Body of pancreas (tissue), 4 donors: ENCODE data around the gene GCNA. TPM values are rescaled to one million over a fixed set of nuclear protein-coding genes. Genes with fewer than 3 reads are reported as not detected.
A peak's percentile ranks its signal among the peaks of the same experiment; 100 is the strongest.
"Not testable (repeated sequence)": the region's sequence is repeated elsewhere in the genome, so short reads cannot be mapped to it uniquely, and the experiment has no call there.

ENCODE experiments used
- ATAC-seq: fragments of 150-250 bp; one replicate; pipeline ENCODE4 v1.9.1; 2016
- DNase-seq, 4 donors: peaks; one replicate each; pipeline ENCODE4 v3.0.0-alpha.2; 2019
- H3K27ac ChIP-seq, 4 donors: fragments of 200-600 bp; sonication (generic); 1 replicate in 3 of 4; 2 replicates in 1 of 4; pipeline versions ENCODE4 v1.5.1 to v1.6.1; 2016 to 2019; ENCODE audit warnings: mild to moderate bottlenecking in 1 of 4, mixed read lengths in 1 of 4, moderate library complexity in 1 of 4
- H3K27me3 ChIP-seq, 2 donors: fragments of 200-600 bp; sonication (generic); one replicate each; pipeline ENCODE4 v1.6.0; 2016; ENCODE audit warnings: mild to moderate bottlenecking in 1 of 2
- H3K36me3 ChIP-seq, 2 donors: fragments of 200-600 bp; sonication (generic); replicated peaks in 1 of 2; 2 replicates each; pipeline ENCODE4 v1.5.1; 2016; ENCODE audit warnings: low read depth in 2 of 2; ENCODE audit not compliant: insufficient read depth in 1 of 2
- H3K4me1 ChIP-seq: fragments of 200-600 bp; sonication (generic); one replicate; pipeline ENCODE4 v1.6.0; 2016
- H3K4me3 ChIP-seq, 2 donors: fragments of 200-600 bp; sonication (generic); 1 replicate in 1 of 2; 2 replicates in 1 of 2; pipeline ENCODE4 v1.5.1; 2016 to 2019
- H3K9me3 ChIP-seq, 3 donors: fragments of 200-600 bp; sonication (generic); 1 replicate in 2 of 3; 2 replicates in 1 of 3; pipeline ENCODE4 v1.5.1; 2016
- POLR2A ChIP-seq, 3 donors: fragments of 450-650 bp; IDR thresholded peaks; one replicate each; pipeline ENCODE4 v1.6.1; 2016; ENCODE audit warnings: antibody characterized with exemption in 3 of 3, mild to moderate bottlenecking in 2 of 3
- WGBS, 2 donors: methylation state at CpG; one replicate each; pipeline ENCODE4 v1.1.5; 2017; 5-methylcytosine and 5-hydroxymethylcytosine counted together
- intact Hi-C: fragments of 100-400 bp; cut with DNase I; formaldehyde crosslinking; loops from one replicate; pipeline ENCODE4 v1.15.1; 2023
- total RNA-seq, 2 donors: library from RNA; depleted of rRNA; stranded (reverse); fragments of >200 nt; gene quantifications; one replicate each; pipeline ENCODE4 v1.1.0, GENCODE V29; 2016
- TF ChIP-seq, protein P1 (sequence below), 7 experiments: fragments of 450-650 bp in 4 of 7; fragments of 200-600 bp in 3 of 7; sonication (generic) in 3 of 7; IDR thresholded peaks; one replicate each; pipeline ENCODE4 v1.5.1; 2016 to 2019; ENCODE audit warnings: antibody characterized with exemption in 7 of 7

The GCNA gene
- total RNA-seq, 2 donors from 2014 or later, result 3.6 to 6.9 TPM

DNA sequence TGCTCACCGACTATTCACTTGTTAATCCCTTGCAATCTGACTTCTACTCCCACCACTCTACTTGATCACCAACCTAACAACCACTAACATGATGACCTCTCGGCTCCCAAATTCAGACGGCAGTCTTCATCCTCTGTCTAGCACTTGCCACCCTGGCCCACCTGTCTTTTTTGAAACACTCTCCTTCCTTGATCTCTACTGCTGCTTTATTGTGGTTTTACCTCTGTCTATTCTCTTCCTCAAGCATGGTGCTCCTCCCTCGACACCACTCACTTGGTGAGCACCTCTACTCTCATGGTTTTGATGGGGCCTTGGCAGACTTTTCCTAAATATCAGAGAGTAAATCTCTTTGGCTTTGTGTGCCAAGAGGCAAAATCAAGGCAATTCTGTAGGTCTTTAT is 61.8 kb downstream of the GCNA start:
- no peak for ATAC-seq
- Histone ChIP-seq H3K9me3 (no peaks in the 10 kb centered on the region), H3K36me3 (no peaks in the 10 kb centered on the region), H3K4me3 (no peak overlapping the region), H3K4me1 (no peaks in the 10 kb centered on the region), H3K27me3 (no peaks in the 10 kb centered on the region), H3K27ac (no peak overlapping the region)
- intact Hi-C loops, result no loop called here
- TF ChIP-seq, protein P1, sequence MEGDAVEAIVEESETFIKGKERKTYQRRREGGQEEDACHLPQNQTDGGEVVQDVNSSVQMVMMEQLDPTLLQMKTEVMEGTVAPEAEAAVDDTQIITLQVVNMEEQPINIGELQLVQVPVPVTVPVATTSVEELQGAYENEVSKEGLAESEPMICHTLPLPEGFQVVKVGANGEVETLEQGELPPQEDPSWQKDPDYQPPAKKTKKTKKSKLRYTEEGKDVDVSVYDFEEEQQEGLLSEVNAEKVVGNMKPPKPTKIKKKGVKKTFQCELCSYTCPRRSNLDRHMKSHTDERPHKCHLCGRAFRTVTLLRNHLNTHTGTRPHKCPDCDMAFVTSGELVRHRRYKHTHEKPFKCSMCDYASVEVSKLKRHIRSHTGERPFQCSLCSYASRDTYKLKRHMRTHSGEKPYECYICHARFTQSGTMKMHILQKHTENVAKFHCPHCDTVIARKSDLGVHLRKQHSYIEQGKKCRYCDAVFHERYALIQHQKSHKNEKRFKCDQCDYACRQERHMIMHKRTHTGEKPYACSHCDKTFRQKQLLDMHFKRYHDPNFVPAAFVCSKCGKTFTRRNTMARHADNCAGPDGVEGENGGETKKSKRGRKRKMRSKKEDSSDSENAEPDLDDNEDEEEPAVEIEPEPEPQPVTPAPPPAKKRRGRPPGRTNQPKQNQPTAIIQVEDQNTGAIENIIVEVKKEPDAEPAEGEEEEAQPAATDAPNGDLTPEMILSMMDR (IDR thresholded peaks at IDR 0.05), result no peak
- no peak for TF ChIP-seq POLR2A (IDR thresholded peaks at IDR 0.05)
- no peak for DNase-seq
- WGBS, 2 donors, result 84 to 90% methylated on average over 2 to 4 of the region's 4 CpGs

DNA sequence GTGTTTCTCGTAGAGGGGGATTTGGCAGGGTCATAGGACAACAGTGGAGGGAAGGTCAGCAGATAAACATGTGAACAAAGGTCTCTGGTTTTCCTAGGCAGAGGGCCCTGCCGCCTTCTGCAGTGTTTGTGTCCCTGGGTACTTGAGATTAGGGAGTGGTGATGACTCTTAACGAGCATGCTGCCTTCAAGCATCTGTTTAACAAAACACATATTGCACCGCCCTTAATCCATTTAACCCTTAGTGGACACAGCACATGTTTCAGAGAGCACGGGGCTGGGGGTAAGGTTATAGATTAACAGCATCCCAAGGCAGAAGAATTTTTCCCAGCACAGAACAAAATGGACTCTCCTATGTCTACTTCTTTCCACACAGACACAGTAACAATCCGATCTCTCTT is 66.2 kb downstream of the GCNA start:
- DNase-seq, H3K27ac ChIP-seq, H3K27me3 ChIP-seq, ATAC-seq, intact Hi-C loops, H3K4me1 ChIP-seq, H3K4me3 ChIP-seq, H3K9me3 ChIP-seq, H3K36me3 ChIP-seq: not testable (repeated sequence)
- WGBS, 2 donors, result 35 to 55% methylated on average over 2 to 6 of the region's 6 CpGs

DNA sequence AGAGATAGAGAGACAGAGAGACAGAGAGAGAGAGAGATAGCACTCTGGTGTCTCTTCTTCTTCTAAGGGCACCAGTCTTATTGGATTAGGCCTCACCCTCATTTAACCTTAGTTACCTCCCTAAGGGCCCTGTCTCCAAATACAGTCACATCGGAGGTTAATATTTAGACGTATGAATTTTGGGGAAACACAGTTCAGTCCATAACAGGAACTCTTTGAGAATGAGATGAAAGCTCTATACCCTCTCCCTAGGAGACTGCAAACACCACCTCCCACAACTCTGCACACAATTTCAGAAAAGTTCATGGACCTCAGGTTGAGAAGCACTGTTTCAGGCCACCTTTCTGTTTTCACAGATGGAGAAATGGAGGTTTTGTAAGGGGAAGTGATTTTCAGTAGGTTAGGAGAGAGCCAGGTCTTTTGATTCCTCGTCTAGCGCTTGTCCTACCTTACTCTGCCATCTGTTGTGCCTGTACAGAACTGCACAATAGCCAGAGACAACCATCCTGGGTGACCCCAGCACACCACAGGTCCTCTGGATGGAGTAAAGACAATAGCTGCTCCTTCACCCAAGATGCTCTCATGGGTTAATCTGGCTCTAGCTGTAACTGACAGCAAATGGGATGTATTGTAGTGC is 72.2 kb downstream of the GCNA start:
- H3K4me3 ChIP-seq, result no peak overlapping the region
- intact Hi-C loops, result no loop called here
- H3K36me3 ChIP-seq, result no peaks in the 10 kb centered on the region
- H3K9me3 ChIP-seq, result no peaks in the 10 kb centered on the region
- no peak overlapping the region for H3K27ac ChIP-seq
- ATAC-seq, result no peak
- TF ChIP-seq, protein P1 (IDR thresholded peaks at IDR 0.05), result no peak
- TF ChIP-seq POLR2A (IDR thresholded peaks at IDR 0.05), result no peak
- no peaks in the 10 kb centered on the region for H3K27me3 ChIP-seq
- 59 to 81% methylated on average over 4 of the region's 4 CpGs for WGBS, 2 donors
- no peak for DNase-seq
- H3K4me1 ChIP-seq, result no peaks in the 10 kb centered on the region

DNA sequence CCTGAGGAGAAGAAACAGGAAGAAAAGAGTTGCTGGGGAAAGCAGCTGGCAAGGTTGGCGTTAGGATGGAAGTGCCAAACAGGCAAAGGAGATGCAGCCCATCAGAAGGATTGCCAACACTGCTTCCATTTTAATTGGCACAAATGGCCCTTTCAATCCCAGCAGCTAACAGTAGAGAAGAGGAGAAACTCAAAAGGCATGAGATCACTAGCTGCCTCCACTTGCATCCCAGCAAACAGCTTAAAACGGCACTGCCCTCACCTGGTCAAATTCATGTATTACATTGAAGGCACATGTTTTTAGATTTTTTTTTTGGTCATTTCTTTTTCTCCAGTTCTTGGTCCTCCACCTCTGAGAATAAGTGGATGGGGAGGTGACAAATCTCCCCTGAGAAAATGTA is 74.2 kb downstream of the GCNA start:
- ATAC-seq (no peak), DNase-seq (peak; percentile 31 to 51 (median 39))
- TF ChIP-seq, protein P1 (IDR thresholded peaks at IDR 0.05), result peak; percentile 22 to 54 (median 41)
- no peak for TF ChIP-seq POLR2A (IDR thresholded peaks at IDR 0.05)
- Histone ChIP-seq H3K9me3 (no peaks in the 10 kb centered on the region), H3K27ac (no peak overlapping the region), H3K36me3 (no peaks in the 10 kb centered on the region), H3K4me3 (no peak overlapping the region), H3K4me1 (no peaks in the 10 kb centered on the region), H3K27me3 (no peaks in the 10 kb centered on the region)
- intact Hi-C loops, result no loop called here
- 42 to 47% methylated on average over 2 of the region's 2 CpGs for WGBS, 2 donors

DNA sequence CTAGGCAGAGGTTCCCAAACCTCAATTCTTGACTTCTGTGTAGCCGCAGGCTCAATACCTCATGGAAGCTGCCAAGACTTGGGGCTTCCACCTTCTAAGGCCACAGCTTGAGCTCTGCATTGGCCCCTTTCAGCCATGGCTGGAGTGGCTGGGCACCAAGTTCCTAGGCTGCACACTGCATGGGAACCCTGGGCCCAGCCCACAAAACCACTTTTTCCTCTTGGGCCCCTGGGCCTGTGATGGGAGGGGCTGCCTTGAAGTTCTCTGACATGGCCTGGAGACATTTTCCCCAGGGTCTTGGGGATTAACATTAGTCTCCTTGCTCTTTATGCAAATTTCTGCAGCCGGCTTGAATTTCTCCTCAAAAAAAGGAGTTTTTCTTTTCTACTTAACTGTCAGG is 75.1 kb downstream of the GCNA start:
- DNase-seq, result no peak
- Histone ChIP-seq H3K36me3 (no peaks in the 10 kb centered on the region), H3K4me3 (no peak overlapping the region), H3K4me1 (no peaks in the 10 kb centered on the region), H3K9me3 (no peaks in the 10 kb centered on the region), H3K27me3 (no peaks in the 10 kb centered on the region), H3K27ac (no peak overlapping the region)
- no peak for ATAC-seq
- WGBS, 2 donors, result 100% methylated on average over 1 to 2 of the region's 2 CpGs
- intact Hi-C loops, result no loop called here
- TF ChIP-seq, protein P1 (IDR thresholded peaks at IDR 0.05), result no peak
- no peak for TF ChIP-seq POLR2A (IDR thresholded peaks at IDR 0.05)
